SH-SY5Y (cell line): ENCODE measurements around the gene CORO2B.

Source experiments
- GATA2 ChIP-seq: IDR thresholded peaks from 2 replicates; pipeline ENCODE4 v1.6.1; 2011; ENCODE audit warnings: mild to moderate bottlenecking, low read depth, low read length
- GATA3 ChIP-seq: IDR thresholded peaks from 2 replicates; pipeline ENCODE4 v1.6.1; 2011; ENCODE audit warnings: low read depth, mild to moderate bottlenecking, low read length, moderate library complexity

Gene CORO2B

DNA sequence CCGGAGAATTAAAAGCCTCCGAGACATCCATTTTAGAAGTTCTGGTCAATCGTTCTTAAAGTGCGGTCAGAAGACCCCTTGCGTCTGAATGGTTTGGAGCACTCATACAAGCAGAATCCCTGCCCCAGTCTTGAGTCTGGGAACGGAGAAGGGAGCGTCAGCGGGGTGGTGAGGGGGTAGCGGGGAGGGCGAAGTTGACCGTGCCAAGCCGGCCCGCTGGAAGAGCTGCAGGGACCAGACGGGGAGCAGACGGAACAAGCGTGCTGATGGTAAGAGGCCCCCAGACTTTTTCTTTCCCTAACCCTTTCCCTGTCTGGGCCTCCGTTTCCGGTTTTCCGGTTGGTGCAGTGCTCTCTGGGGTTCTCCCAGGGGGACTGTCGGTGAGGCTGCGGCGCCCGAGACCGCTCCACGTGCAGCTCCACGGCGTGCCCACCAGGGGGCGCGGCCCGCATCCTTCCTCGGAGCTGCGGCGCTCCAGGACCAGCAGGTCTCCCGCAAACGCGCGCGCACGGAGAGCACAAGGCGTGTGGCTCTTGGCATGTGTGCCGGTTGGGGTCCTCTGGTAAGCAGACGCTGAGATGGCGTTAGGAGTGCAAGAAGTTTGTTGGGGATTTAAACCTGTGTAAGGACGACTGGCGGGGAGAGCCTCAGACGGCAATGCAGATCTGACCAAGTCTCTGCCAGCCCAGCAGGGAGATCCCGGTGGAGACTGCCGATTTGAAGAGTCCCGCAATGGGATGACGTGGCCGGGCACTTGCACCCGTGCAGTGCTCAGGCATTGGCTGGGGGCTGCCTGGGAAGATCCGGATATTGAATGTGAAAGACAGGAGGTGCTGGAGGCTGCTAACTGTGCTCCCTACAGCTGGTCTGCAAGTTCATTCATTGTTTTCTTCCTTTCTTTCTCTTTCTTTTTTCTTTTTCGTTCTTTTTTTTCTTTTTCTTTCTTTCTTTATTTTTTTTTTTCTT, 19.2 kb upstream of the CORO2B start:
- TF ChIP-seq GATA2 (no peak), GATA3 (no peak)

GRCh38 chr15:68560501-68561113, 18.2 kb upstream of the CORO2B start:
- TF ChIP-seq GATA2 (no peak), GATA3 (no peak)

DNA sequence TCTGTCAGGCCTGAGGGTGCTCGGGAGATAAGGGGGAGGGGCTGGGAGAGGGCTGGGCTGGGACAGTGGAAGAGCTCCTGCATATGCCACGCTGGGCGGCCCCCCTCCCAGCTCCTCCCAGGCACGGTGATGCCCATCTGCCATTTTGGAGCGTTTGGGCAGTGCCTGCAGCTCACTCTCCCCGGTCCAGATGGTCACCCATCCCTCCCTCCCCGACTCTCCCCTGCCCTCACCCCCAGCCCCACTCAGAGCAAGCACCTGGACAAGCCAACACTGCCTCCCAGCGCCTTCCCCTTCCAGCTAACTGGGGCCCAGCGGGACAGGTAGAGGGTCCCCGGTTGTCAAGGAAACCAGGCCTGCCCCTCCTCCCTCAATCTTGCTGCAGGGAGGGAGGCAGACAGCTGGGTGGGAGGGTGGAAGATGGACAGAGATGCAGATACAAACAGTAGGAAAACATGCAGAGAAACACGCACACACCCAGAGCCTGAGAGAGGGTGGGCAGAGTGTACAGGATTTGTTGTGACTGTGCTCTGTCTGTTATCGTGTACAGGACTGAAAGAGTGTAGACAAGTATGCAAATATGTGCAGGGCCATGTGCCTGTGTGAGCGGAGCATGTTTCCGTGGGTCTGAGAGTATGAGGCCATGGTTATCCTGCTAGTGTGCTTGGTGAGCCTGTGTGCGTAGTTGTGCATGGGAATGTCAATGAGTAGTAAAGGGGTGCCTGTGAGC, 17.5 kb upstream of the CORO2B start:
- no peak for TF ChIP-seq GATA2
- no peak for TF ChIP-seq GATA3

- no peak for TF ChIP-seq GATA2
- no peak for TF ChIP-seq GATA3
These were observed 16.9 kb upstream of the CORO2B start for GRCh38 chr15:68561901-68562300.

DNA sequence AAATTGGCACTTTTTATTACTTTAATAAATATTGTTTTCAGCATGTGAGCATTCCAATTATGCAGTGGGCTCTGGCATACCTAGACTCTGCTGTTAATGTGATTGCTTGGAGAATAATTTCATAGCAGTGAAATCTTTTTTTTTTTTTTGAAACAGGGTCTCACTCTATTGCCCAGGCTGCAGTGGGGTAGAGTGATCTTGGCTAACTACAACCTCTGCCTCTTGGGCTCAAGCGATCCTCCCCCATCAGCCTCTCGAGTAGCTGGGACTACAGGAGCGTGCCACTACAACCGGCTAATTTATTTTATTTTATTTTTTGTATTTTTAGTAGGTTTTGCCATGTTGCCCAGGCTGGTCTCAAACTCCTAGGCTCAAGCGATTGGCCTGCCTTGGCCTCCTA, 14.6 kb upstream of the CORO2B start:
- no peak for TF ChIP-seq GATA2
- TF ChIP-seq GATA3 = no peak

DNA sequence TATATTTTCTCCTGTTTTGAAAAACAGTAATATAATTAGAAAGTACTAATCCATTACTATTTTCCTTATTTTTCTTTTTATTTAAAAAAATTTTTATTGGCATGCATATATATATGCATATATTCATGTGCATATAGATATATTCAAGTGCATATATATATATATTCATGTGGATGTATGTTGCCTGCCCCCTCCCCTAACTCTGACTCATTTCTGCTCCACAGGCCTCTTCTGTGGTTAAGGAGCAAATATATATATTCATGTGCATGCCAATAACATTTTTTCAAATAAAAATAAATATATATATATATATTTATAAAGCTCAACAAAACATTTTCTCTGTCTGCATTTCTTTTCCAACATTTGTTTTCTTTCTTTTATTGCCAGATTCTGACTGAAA, 13.6 kb upstream of the CORO2B start:
- TF ChIP-seq GATA3 (no peak), GATA2 (no peak)

DNA sequence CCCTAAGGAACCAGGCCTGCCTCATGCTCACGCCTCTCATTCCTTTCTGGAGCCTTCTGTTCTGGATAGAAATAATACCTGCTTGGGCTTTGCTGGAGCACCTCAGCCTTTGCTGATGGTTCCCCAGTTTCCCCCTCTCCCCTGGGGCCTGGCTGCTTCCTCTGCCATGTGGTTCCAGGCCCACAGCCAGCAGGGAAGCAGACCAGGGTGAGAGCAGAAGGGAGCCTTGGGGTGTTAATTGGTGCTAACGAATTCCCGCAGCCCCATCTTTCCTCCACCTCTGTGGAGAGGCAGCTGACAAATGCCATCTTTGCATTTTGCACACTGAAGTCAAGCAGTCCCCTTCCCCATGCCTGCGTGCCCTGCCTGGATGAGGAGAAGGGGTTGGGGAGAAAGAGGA, 13.1 kb upstream of the CORO2B start:
- TF ChIP-seq GATA2 (no peak), GATA3 (no peak)

DNA sequence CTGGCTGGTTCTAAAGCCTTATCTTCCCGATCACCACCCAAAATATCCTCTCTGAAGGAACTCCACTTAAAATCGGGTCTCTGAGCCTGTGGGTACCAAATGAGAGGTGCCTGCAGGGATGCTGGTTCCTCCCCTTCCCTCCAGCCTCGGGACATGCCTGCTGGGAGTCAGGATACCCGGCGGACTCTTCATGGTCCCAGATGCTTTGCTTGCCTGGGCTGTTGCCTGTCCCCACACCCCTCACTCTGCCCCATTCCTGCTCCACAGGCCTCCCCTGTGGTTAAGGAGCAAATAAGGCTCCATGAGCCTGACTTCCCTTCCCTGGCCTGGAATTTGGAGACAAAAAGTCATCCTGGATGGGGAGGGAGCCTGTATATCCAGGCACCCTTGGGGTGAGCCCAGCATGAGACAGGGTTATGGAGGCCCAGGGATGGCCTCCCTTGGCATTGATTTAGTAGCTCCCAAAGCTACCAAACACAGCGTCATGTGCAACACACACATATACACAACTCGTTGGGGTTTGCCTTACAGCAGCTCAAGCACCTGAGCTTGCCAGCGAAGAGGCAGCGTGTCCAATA, 12.3 kb upstream of the CORO2B start:
- TF ChIP-seq GATA2 = no peak
- no peak for TF ChIP-seq GATA3

DNA sequence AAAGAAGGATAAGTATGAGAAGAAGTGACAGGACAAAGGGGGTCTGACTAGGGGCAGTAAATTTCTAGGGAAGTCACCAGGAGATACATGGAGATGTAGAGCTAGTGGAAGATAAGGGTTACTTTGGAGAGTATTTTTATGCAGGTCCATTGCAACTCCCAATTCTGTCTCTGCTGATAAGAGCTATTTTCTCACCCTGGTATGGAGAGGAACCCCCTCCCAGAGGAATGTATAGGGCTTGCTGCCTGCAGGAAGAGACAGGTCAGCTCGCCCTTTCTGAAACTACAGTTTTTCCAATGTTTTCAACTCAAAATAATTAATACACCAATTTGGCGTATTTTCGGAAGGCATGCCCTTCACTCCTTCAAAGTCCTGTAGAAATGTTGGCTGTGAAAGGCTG, 11.4 kb upstream of the CORO2B start:
- no peak for TF ChIP-seq GATA2
- TF ChIP-seq GATA3 = no peak

DNA sequence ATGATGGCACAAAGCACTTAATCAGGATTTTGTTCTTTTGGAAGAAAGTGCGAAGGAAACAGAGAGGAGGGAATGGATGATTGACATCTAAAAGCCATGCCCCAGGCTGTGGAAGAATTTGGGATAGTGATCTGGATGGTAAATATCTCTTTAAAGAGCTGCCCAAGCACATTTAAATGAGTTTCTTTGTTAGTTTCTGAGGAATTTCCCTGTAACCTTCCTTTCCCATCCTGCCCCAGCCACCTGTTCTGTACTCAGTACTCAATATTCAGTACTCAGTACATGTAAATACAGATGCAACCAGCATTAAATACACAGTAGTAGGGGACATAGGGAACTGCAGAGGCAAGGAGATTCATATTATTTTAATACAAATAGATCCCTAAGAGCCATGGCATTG, 7.8 kb upstream of the CORO2B start:
- no peak for TF ChIP-seq GATA2
- no peak for TF ChIP-seq GATA3

DNA sequence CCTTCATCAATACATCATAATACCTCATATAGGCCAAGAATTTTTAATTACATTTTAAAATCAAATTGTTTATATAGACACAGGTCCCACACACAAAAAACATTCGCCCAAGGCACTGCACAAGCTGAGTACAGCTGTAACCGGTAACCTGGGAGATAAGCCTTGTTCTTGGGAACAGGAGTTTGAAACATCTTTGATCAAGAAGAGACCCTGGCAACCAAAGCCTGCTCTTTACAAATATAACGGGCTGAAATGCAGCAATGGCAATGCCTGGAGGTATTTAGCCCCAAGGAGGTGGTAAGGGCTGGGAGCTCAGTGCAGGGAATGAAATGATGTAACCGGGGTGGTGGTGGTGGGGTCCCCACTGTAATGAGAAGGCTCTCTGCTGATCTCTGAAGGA, 7.2 kb upstream of the CORO2B start:
- TF ChIP-seq GATA3 (no peak), GATA2 (no peak)

DNA sequence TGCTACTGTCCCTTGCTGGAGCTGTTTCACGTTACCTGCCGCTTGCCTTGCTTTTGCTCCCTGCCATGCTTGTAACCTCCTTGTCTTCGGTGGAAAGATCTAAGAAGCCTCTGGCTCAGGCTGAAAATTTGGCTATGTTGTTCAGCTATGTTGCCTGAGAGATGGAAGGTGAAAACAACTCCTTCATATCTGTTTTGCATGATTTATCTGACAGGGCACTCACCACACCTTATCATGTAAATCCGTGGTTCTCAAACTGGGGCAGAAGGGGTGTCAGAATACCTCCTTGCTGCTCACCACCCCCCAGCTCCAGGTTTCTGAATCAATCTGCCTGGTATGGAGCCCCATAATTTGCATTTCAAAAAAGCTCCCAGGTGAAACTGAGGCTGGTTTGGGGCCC, 6.5 kb upstream of the CORO2B start:
- TF ChIP-seq GATA2 (no peak), GATA3 (no peak)

DNA sequence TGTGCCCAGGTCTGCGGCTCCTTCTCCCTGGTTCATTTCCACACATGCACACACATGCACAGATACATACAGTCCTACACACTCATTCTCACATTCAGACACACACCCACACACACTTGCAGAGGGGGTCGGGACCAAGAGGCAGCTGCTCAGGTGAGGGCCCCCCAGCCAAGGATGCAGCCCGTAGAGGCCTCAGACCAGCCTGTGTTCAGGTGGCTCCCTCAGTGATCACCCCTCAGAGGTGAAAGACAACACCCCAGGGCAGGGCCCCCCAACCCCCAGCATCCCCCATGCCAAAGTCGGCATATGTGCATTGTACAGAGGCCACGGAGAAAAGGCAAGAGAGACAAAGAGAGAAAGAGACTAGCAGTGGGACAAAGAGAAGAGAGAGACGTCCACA, 5.9 kb upstream of the CORO2B start:
- no peak for TF ChIP-seq GATA2
- no peak for TF ChIP-seq GATA3

DNA sequence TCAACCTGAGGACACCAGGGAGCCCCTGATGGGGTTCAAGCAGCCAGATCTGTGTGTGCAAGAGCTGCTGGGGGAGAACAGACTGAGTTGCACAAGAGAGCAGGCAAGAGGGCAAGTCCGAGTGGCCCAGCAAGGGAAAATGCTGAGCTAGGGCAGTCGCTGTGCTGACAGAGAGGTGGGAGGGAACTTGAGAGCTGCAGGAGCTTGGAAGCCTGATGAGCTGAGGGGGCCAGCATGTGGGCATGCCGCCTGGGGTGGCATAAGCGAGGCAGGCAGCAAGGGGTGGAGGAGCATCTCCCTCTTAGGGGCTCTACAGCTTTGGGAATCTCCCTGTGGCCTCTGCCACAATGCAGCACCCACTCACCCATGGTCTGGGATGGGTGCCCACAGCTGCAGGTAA, 4.7 kb upstream of the CORO2B start:
- TF ChIP-seq GATA2 (no peak), GATA3 (no peak)
